HCEC 1CT (cell line): Measurements from ENCODE around the gene EXOC7.

Experiments
- DNase-seq: peaks from one replicate; pipeline ENCODE4 v3.0.0-alpha.2; 2017

Gene EXOC7

DNA sequence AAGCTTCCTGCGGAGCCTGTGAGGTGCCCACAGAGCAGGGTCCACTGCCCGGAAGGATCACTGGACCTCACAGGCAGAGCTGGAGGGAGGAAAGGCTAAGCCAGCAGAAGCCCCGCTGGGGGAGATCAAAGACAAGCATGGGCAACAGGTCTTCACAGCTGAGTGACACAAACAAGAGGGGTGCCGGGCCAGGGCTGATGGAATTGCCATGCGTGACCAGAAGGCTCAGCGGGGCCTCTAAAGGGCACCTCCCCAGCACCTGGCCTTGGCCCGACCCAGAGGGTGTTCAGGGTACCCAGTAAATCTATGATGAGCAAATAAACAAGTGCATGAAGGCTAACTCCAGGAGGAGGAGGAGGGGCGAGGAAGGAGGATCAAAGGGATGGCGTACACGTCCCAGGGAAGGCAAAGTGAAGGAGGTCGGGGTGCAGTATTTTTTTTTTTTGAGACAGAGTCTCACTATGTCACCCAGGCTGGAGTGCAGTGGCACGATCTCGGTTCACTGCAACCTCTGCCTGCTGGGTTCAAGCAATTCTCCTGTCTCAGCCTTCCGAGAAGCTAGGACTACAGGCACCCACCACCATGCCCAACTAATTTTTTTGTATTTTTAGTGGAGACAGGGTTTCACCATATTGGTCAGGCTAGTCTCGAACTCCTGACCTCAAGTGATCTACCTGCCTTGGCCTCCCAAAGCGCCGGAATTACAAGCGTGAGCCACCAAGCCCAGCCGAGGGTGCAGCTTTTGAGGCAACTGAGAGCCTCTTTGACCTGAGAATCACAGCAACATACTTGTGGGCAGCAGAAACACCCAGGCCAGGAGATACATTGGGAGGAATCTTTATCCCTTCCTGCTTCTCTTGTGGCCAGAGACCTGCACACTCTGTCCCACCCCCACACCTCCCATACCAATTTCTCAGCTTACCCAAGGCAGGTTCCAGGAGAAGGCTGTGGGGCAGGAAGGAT, 16.1 kb upstream of the EXOC7 start:
- no peak for DNase-seq

DNA sequence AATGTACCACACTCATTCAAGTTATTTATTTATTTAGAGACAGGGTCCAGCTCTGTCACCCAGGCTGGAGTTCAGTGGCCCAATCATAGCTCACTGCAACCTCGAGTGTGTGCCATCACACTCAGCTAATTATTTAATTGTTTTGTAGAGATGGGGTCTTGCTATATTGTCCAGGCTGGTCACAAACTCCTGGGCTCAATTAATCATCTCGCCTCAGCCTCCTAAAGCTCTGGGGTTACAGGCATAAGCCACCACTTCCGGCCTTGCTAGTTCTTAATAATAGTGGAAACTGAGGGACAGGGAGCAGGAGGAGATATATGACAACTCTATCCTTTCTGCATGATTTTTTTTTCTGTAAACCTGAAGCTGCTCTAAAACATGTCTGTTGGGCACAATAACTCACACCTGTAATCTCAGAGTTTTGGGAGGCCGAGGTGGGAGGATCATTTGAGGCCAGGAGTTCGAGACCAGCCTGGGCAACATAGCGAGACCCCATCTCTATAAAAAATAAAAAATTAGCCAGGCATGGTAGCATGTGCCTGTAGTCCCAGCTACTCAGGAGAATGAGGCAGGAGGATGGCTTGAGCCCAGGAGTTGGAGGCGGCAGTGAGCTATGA, 11.7 kb upstream of the EXOC7 start:
- no peak for DNase-seq

DNA sequence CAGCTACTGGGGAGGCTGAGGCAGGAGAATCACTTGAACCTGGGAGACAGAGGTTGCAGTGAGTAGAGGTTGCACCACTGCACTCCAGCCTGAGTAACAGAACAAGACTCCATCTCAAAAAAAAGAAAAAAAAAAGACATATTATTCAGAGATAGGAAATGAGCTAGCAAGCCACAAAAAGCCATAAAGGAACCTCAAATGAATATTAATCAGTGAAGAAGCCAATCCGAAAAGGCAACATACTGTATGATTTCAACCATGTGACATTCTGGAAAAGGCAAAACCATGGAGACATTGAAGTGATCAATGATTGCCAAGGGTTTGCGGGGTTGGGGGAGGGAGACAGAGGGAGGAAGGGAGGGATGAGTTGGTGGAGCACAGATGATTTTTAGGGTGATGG, 8.4 kb upstream of the EXOC7 start:
- no peak for DNase-seq

DNA sequence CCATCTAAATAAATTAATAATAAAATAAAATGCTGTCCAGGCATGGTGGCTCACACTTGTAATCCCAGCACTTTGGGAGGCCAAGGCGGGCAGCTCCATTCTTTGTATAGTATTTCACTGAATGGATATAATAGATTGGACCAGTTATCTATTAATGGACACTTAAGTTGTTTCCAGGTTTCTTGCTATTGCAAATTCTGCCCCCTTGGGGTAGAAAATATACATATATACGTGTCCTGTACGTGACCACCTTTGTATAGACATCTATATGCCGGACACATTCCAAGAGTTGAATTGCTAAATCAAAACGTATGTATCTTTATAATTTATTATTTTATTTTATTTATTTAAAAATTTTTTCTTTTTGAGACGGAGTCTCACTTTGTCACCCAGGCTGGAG, 3.9 kb upstream of the EXOC7 start:
- DNase-seq: peak; percentile 17

DNA sequence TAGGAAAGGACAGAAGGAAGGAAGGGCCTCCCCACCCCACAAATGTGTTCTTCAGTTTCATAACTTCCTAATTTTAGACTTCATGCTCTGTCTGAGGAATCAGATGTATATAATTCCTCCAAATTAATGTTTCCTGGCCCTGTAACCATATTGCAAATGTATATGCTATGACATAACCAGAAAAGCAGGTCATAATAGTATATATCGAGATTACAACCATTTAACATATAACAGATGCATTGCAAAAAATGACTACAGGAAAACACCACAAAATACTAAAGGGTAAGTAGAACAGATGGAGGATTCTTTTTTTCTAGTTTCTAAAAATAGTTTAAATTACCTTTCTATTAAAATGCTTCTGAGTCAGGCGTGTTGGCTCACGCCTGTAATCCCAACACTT, 3.1 kb upstream of the EXOC7 start:
- no peak for DNase-seq

DNA sequence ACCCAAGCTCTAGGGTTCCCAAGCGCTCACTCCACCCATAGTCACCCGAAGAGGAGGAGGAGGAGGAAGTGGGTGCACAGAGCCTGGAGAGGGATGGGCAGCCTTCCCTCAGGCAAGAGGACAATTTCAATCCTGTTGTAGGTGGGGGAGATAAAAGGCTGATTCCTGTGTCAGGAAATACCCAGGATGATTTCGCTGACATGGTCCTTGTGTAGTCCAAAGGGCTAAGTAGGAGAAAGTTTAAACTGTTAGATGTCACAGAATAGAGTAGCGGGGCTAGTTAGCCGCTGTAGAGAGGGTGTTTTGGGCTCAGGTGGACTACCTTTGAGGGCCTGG, 1.3 kb upstream of the EXOC7 start:
- DNase-seq: no peak

DNA sequence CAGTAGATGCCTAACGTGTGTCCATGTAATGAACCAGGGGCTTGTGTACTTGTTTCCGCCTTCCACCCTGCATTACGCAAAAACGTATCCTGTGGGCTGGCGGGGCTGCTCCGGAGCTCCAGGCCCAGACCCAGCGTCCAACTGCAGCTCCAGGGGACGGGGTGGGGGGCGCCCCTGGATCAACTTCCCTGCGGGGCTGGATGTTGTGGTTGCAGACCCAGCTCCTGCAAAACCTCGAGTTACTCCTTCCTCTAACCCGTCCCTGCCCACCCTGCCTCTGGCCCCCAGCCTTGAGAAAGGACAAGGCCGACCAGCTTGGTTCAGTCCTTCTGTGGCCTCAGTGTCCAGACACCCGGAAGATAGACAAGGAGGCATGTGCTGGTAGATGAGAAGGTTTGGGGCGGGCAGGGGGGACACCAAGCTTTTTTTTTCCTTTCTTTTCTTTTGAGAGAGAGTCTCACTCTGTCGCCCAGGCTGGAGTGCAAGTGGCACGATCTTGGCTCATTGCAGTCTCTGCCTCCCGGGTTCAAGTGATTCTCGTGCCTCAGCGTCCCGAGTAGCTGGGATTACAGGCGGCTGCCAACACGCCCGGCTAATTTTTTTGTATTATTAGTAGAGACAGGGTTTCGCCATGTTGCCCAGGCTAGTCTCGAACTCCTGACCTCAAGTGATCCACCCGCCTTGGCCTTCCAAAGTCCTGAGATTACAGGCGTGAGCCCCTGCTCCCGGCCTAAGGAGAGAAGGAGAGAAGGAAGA, 731 bp upstream of the EXOC7 start:
- no peak for DNase-seq

DNA sequence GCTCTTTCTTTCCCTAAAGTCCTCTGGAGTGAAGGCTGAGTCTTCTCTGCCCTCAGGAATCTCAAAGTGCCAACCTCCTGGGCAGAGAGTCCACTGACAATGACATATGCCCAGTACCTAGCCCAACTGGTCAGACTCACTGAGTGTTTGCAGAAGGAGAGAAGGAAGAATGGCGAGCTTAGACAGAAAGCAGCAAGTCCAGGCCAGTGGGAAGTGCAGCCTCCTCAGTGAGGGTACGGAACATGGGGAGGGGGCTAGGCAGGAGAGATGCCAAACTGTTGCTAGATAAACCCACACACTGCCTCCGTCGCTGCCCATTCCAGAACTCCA, 678 bp downstream of the EXOC7 start:
- DNase-seq: no peak

DNA sequence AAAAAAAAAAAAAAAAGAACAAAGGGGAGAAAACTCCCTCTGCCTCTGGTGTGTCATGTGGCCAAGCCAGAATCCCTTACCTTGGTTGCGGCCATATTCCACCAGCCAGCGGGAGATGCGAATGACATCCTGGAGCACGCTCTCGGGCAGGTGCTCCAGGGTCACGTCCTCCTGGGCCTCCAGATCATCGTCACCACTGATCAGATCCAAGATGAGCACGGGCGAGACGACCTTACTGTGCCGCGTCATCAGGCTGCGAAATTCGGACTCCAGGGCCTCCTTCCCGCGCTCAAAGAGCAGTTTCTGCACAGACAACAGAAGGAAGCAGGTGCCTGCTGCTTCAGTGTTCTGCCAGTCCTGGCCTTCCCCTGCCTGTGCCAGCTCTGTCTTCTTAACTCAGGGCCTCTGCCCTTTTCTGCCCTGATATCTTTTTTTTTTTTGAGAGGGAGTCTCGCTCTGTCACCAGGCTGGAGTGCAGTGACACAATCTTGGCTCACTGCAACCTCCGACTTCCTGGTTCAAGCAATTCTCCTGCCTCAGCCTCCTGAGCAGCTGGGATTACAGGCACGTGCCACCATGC, 5.8 kb downstream of the EXOC7 start:
- no peak for DNase-seq

DNA sequence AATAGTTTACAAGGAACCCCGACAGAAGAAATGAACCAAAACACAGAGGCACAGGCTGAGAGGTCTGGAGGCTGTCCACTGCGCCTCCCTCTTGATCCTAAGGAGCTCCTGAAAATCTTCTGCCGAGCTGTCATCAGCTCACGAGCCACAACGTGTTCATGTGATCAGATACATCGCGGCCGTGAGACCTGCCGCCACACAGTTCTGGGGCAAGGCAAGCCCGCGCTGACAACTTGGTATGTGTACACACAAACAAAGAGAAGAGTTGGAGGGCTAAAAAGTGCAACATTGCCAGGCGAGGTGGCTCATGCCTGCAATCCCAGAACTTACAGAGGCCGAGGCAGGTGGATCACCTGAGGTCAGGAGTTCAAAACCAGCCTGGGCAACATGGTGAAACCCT, 7.6 kb downstream of the EXOC7 start:
- DNase-seq: no peak

DNA sequence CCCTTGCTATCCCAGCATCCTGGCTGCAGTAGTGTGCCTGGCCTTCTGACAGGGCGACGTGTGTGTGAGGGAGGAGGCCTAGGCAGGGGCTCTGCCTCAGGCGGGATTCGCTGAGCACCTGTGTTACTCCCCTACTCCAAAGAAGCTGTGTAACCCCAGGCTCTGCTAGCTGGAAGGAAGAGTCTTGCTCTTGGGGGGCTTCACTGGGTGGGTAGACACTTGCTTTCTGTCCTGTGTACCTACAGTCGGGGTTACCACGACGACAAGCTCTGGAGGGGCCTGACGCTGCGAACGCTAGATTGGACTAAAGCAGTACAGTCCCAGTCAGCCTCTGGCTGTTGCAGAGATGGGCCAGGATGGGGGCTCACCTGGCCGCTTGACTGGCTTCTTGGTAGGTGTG, 9.5 kb downstream of the EXOC7 start:
- no peak for DNase-seq

DNA sequence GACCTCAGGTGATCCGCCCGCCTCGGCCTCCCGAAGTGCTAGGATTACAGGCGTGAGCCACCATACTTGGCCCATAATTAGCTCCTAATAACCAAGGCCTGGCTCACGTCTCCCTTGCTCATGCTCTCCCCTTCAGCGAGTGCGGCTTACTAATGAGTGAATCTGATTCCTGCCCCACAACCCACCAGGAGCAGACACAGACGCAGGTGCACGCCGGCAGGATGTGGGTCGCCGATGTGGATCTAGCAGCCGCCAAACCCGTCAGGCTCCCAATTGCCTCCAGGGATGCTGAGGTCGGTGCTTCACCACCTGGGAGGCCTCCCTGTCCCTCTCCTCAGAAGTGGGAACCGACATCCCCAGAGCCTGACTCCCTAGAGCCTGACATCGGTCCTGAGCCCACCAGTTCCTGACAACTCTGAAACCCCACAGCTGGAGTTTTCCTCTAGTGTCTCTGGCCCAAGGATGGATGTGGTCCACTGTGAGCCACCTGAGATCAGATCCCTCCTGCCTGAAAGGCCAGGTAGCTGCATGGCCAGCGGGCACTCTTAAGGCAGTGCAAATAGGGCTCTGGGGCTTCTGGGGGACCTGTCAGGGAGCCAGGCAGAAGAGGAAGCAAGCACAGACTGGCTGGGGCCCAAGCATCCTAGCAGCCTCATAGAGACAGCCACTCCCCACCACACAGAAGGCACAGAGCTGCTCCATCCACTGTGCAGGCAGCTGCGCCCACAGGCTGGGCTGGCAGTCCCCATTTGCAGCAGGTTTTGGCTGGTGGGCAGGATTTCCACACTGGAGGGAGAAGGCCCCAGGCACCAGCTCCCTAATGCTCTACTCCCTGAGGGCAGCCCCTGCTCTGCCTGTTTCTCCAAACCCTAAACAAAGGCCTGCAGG, 10.8 kb downstream of the EXOC7 start:
- DNase-seq: no peak

DNA sequence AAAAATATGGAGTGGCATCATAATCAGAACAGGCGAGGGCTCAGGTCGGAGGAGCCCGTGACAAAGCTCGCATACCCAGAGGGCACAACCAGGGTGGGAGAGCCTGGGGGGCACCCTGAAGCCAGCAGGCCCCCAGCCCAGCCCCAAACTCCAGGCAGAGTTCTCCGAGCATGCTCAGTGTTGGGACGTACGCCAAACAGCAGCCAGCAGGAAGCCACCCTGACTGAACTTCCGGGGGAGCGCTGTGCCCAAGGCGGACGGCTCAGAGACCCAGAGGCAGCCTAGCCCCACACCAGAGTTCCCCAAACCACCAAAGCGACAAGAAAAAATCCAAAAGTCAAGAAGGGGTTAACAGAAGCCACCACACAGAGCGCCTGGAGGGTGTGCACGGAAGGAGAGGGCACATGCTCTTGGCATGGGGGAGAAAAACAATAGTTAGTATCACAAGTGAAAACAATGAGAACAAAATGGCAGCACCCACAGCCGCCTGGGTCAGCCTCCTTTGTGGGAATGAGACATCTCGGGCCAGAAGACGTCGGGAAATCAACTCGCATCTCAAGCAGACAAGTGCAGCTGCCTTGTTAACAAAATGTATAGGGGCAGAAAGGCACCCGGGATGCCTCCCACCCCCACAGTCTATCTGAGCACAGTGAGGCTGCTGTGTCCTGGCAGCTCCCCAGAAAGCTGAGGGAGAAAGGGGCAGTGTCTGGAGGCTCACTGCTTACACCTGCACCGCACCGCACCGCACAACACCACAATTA, 11.9 kb downstream of the EXOC7 start:
- DNase-seq: no peak

DNA sequence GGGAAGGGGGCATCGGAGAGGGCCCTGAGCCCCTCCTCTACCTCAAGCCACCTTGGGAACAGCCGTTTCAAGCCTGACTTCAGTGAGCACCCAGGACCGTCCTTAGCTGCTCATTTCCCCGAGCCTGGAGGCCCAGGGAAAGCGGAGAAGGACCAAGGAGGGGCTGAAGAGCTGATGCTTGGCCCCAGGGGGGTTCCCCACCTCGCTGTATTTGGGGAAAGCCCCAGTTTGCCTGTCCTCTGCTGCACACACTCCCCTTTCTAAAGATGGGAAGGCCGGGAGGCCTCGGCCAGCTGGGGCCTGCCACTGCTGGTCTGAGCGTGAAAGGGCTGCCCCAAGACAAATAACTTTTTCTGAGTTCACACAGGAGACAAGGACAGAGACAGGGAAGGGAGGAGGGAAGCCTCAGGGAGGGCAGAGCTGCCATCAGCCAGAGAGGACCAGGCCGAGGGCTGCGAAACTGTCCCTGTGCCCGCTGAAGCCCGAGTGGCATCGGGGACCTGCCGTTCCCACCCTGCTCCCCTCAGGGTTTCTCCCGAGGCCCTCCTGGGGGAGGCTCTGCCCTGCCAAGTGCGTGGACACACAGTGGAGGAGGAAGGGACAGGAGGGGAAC, 13.0 kb downstream of the EXOC7 start:
- DNase-seq: no peak

DNA sequence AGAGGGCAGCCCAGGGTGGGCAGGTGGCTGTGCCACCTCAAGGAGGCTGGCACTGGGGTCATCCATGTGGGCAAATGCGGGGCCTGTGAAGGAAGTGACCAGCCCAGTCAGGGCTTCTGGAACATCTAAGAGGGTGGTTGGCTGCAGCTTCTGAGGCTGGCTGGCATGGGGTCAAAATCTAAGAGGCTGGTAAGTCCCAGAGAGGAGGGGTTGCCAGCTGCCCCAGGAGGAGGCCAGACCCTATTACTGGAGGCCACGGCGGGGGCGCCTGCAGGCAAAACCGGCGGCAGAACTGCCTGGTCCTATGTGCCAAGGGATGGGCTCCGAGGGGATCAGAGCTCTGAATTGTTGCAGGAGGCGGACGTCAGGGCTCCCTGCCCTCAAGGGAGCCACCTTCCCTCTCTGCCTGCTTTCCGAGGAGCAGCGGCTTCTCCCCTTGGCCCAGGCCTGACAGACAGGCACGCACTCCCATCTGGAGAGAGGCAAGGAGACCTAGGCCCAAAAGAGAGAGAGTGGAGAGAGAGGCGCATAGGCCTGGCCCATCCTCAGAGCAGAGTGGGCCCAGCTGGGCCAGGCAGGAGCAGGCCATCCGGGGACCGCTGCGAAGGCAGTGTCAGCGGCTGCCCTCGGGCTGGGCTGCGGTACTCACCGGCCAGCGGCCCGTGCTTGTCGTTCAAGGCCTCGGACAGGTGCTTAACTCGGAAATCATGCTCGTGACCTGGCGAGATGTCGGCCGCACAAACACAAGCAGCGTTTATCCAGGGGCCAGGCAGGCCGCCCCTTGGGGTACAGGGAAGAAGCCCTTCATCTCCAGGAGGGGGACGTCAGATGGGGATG, 13.7 kb downstream of the EXOC7 start:
- DNase-seq: no peak

DNA sequence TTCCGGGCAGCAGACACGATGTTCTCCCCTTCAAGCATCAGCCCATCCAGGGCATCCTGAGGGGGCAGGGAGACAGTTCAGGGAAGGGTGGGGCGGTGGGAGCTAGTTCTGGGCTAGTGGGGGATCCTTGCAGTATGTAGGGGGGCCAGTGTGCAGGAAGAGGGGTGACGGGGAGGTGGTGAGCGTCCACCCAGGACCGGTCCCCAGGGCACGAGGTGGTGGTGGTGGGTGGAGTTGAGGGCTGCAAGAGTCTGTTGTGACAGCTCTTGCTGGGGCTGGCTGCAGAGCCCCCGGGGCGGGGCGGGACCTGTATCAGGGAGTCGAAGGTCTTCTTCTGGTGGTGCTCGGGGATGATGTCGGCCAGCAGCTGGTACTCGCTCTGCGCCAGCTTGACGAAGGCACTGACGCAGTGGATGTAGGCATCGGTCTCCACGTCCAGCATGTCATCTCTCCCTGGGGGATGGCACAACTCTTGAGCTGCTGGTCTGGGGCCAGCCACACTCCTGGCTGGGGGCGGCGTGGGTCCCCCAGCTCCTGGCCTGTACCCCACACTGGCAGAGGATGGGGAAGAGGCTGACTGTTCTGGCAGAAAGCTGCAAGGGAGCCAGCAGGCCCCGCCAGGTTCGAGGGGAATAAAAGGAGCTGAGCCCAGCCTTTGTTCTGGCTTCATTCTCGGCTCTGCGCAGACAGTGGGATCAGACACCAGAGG, 14.6 kb downstream of the EXOC7 start:
- no peak for DNase-seq

DNA sequence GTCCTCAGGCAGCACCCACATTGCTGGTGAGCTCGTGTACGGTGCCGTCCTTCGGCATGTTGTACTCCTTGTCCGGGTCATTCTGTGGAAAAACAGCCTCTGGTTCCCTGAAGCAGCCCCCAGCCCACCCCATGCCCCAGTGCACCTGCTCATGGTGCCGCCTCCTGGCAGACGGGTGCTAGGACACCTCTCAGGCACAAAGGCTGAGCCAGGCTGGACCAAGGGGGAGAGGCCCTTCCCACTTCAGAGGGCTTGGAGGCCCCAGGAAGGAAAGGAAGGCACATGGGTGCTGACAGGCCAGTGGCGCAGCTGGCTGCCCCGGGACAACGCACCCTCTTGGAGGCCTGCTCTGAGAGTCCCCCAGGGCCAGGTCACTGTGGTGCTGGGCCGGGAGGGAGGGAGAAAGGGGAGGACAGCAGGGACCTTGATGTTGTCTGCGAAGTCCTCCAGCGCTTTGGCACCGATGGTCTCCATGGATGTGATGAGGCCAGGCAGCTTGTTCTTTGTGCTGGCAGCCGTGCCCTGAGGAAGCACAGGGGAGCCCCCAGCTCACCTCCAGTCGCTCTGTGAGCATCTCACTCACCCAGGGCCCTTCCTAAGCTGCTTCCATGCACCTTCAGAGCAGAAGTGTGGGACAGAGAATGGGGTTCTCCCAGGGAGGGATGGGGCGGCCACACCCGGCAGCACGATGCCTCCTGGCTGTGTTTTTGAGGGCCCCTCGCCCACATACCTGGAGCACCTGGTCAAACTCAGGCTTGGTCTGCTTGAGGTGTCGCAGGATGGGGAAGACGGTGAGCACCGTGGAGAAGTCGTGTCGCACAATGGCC, 15.3 kb downstream of the EXOC7 start:
- DNase-seq: no peak

DNA sequence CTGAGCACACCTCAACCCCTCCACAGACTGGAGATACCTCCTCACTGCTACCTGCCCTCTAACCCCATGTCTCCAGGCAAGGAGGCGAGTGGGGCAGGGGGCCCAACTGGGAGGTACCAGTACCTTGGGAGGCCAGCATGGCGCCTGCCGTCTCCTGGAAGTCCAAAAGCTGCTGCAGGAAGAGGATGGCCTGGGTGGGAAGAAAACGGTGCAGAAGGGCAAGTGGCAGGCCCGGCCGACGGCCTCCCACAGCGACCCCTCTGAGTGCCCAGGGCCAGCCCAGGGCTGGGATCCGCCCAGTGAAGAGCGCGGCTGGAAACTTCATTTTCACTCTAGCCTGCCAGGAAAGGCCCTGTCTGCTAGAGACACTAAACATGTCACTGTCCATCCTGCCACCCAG, 16.1 kb downstream of the EXOC7 start:
- DNase-seq: no peak

DNA sequence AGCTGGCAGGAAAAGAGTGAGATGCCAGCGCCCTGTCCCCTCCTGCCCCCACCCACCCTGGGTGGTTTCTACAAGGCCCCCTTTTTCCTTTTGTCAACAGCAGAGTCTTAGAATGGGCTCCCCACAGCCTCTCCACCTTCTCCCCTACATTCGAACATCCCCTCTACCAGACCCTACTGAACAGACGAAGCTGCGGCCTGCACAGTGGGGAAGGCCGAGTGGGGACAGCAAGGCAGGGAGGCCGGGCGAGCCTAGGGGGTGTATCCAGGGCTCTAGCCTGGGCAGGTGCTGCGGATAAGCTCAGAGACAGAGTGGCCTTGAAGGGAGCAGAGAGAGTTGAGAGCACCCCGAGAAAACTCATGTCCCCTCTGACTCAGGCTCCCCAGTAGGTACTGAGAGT, 17.2 kb downstream of the EXOC7 start:
- no peak for DNase-seq
